ENCODE results near the gene HID1.

Gene HID1

GRCh38 chr17:74952431-74953133, 20.0 kb downstream of the HID1 start:
- Histone ChIP-seq H3K4me1 (peaks cover 20% of the 10 kb centered on the region), H3K9me3 (no peaks in the 10 kb centered on the region), H3K4me3 (no peak overlapping the region), H3K9ac (no peak overlapping the region), H3K36me3 (no peaks in the 10 kb centered on the region), H3K27ac (no peak overlapping the region), H4K20me1 (no peaks in the 10 kb centered on the region), H3K27me3 (no peaks in the 10 kb centered on the region), H3K4me2 (no peak overlapping the region)
- no peak for TF ChIP-seq Cebpa-rat (IDR thresholded peaks at IDR 0.05)

- peaks cover 20% of the 10 kb centered on the region for H3K4me1 ChIP-seq
- H3K9ac ChIP-seq: no peak overlapping the region
- H3K36me3 ChIP-seq: no peaks in the 10 kb centered on the region
- H3K27ac ChIP-seq: no peak overlapping the region
- no peak overlapping the region for H3K4me3 ChIP-seq
- no peaks in the 10 kb centered on the region for H4K20me1 ChIP-seq
- no peaks in the 10 kb centered on the region for H3K9me3 ChIP-seq
- no peaks in the 10 kb centered on the region for H3K27me3 ChIP-seq
- no peak for TF ChIP-seq Cebpa-rat (IDR thresholded peaks at IDR 0.05)
- H3K4me2 ChIP-seq: no peak overlapping the region
These were observed 20.7 kb downstream of the HID1 start for GRCh38 chr17:74951680-74952421.

- Histone ChIP-seq H3K36me3 (no peaks in the 10 kb centered on the region), H3K4me2 (no peak overlapping the region), H3K4me1 (peaks cover 13% of the 10 kb centered on the region), H3K27me3 (no peaks in the 10 kb centered on the region), H4K20me1 (no peaks in the 10 kb centered on the region), H3K9me3 (no peaks in the 10 kb centered on the region), H3K27ac (no peak overlapping the region), H3K4me3 (no peak overlapping the region), H3K9ac (no peak overlapping the region)
- no peak for TF ChIP-seq Cebpa-rat (IDR thresholded peaks at IDR 0.05)
These were observed 21.5 kb downstream of the HID1 start for GRCh38 chr17:74951065-74951464.

GRCh38 chr17:74950207-74950606, 22.4 kb downstream of the HID1 start:
- TF ChIP-seq Cebpa-rat (IDR thresholded peaks at IDR 0.05): no peak
- H3K27ac ChIP-seq: no peak overlapping the region
- no peaks in the 10 kb centered on the region for H3K9me3 ChIP-seq
- H3K27me3 ChIP-seq: no peaks in the 10 kb centered on the region
- H3K9ac ChIP-seq: no peak overlapping the region
- H3K4me1 ChIP-seq: peaks cover 5% of the 10 kb centered on the region
- H3K4me2 ChIP-seq: no peak overlapping the region
- no peaks in the 10 kb centered on the region for H4K20me1 ChIP-seq
- H3K4me3 ChIP-seq: no peak overlapping the region
- H3K36me3 ChIP-seq: no peaks in the 10 kb centered on the region

GRCh38 chr17:74949455-74950115, 23.0 kb downstream of the HID1 start:
- H3K27ac ChIP-seq: no peak overlapping the region
- no peaks in the 10 kb centered on the region for H4K20me1 ChIP-seq
- no peaks in the 10 kb centered on the region for H3K9me3 ChIP-seq
- no peaks in the 10 kb centered on the region for H3K27me3 ChIP-seq
- TF ChIP-seq Cebpa-rat (IDR thresholded peaks at IDR 0.05): no peak
- no peaks in the 10 kb centered on the region for H3K4me1 ChIP-seq
- no peak overlapping the region for H3K9ac ChIP-seq
- no peak overlapping the region for H3K4me2 ChIP-seq
- no peak overlapping the region for H3K4me3 ChIP-seq
- H3K36me3 ChIP-seq: no peaks in the 10 kb centered on the region

- Histone ChIP-seq H3K9me3 (no peaks in the 10 kb centered on the region), H4K20me1 (no peaks in the 10 kb centered on the region), H3K4me2 (no peak overlapping the region), H3K4me1 (no peaks in the 10 kb centered on the region), H3K27me3 (no peaks in the 10 kb centered on the region), H3K9ac (no peak overlapping the region), H3K4me3 (no peak overlapping the region), H3K27ac (no peak overlapping the region), H3K36me3 (no peaks in the 10 kb centered on the region)
- TF ChIP-seq Cebpa-rat (IDR thresholded peaks at IDR 0.05): no peak
These were observed 25.4 kb downstream of the HID1 start for GRCh38 chr17:74947041-74947754.

- Histone ChIP-seq H3K4me2 (no peak overlapping the region), H3K4me3 (no peak overlapping the region), H3K4me1 (no peaks in the 10 kb centered on the region), H3K36me3 (no peaks in the 10 kb centered on the region), H3K9ac (no peak overlapping the region), H3K27ac (no peak overlapping the region), H3K9me3 (no peaks in the 10 kb centered on the region), H3K27me3 (no peaks in the 10 kb centered on the region), H4K20me1 (no peaks in the 10 kb centered on the region)
- no peak for TF ChIP-seq Cebpa-rat (IDR thresholded peaks at IDR 0.05)
These were observed 25.9 kb downstream of the HID1 start for GRCh38 chr17:74946641-74947040.

- no peaks in the 10 kb centered on the region for H4K20me1 ChIP-seq
- H3K27ac ChIP-seq: no peak overlapping the region
- H3K4me3 ChIP-seq: no peak overlapping the region
- no peaks in the 10 kb centered on the region for H3K27me3 ChIP-seq
- no peak for TF ChIP-seq Cebpa-rat (IDR thresholded peaks at IDR 0.05)
- no peaks in the 10 kb centered on the region for H3K36me3 ChIP-seq
- H3K4me1 ChIP-seq: no peaks in the 10 kb centered on the region
- no peak overlapping the region for H3K9ac ChIP-seq
- no peak overlapping the region for H3K4me2 ChIP-seq
- H3K9me3 ChIP-seq: no peaks in the 10 kb centered on the region
These were observed 27.0 kb downstream of the HID1 start for GRCh38 chr17:74945543-74945942.

- Histone ChIP-seq H3K4me3 (no peak overlapping the region), H3K9me3 (no peaks in the 10 kb centered on the region), H3K4me1 (peaks cover 8% of the 10 kb centered on the region), H3K4me2 (no peak overlapping the region), H4K20me1 (no peaks in the 10 kb centered on the region), H3K9ac (no peak overlapping the region), H3K27me3 (peaks cover 2% of the 10 kb centered on the region; the same call in 1 of the 2 replicates), H3K36me3 (no peaks in the 10 kb centered on the region), H3K27ac (no peak overlapping the region)
- TF ChIP-seq Cebpa-rat (IDR thresholded peaks at IDR 0.05): no peak
These were observed 28.6 kb downstream of the HID1 start for GRCh38 chr17:74943808-74944522.
